ENCODE results near the gene CEP83.

GRCh38 chr12:94458877-94459727 is 565 bp downstream of the CEP83 start:
- no peak for TF ChIP-seq POLR2A (IDR thresholded peaks at IDR 0.05)
- TF ChIP-seq, protein P1, sequence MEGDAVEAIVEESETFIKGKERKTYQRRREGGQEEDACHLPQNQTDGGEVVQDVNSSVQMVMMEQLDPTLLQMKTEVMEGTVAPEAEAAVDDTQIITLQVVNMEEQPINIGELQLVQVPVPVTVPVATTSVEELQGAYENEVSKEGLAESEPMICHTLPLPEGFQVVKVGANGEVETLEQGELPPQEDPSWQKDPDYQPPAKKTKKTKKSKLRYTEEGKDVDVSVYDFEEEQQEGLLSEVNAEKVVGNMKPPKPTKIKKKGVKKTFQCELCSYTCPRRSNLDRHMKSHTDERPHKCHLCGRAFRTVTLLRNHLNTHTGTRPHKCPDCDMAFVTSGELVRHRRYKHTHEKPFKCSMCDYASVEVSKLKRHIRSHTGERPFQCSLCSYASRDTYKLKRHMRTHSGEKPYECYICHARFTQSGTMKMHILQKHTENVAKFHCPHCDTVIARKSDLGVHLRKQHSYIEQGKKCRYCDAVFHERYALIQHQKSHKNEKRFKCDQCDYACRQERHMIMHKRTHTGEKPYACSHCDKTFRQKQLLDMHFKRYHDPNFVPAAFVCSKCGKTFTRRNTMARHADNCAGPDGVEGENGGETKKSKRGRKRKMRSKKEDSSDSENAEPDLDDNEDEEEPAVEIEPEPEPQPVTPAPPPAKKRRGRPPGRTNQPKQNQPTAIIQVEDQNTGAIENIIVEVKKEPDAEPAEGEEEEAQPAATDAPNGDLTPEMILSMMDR (IDR thresholded peaks at IDR 0.05): no peak
- TF ChIP-seq POLR2AphosphoS5 (IDR thresholded peaks at IDR 0.05): no peak
- TF ChIP-seq EP300 (IDR thresholded peaks at IDR 0.05): no peak

Measured in stomach (tissue), 4 donors.